ENCODE data around the gene PCP4.

DNA sequence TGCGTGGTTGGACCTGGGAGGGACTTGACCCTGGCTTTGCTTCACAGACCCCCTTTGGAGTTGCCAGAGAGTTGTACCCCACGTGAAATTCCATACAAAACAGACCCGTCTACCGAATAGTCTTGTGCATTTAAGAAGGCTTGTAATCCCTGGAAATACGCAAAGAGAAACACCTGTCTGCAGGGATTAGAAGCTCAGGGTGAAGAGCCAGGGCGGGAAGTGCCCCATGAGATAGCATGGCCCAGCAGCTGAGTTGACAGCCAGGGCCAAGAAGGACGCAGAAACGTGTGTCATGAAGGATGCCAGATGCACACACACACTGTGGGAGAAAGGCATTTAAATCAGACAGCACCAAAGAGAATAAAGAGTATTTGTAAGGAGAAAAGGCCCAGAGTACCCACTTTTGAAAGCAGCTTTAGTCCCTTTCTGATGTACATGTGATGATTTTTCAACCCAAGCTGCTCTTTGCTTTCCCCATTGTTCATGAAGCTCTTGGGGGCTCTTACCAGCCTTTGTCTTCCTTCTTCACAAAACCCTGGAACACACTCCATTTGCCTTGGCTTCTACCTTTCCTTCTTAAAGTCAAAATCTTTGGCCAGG is 46.6 kb downstream of the PCP4 start:
- TF ChIP-seq POLR2AphosphoS5 (IDR thresholded peaks at IDR 0.05) = no peak
- TF ChIP-seq, protein P1, sequence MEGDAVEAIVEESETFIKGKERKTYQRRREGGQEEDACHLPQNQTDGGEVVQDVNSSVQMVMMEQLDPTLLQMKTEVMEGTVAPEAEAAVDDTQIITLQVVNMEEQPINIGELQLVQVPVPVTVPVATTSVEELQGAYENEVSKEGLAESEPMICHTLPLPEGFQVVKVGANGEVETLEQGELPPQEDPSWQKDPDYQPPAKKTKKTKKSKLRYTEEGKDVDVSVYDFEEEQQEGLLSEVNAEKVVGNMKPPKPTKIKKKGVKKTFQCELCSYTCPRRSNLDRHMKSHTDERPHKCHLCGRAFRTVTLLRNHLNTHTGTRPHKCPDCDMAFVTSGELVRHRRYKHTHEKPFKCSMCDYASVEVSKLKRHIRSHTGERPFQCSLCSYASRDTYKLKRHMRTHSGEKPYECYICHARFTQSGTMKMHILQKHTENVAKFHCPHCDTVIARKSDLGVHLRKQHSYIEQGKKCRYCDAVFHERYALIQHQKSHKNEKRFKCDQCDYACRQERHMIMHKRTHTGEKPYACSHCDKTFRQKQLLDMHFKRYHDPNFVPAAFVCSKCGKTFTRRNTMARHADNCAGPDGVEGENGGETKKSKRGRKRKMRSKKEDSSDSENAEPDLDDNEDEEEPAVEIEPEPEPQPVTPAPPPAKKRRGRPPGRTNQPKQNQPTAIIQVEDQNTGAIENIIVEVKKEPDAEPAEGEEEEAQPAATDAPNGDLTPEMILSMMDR (IDR thresholded peaks at IDR 0.05 in 8 of 11, conservative IDR thresholded peaks at IDR 0.05 in 3 of 11) = no peak
- no peak for TF ChIP-seq POLR2A (IDR thresholded peaks at IDR 0.05)

Measured in spleen (tissue), 7 donors.